IMR-90 (cell line): ENCODE data around the gene PTPRN2. TPM values are rescaled to one million over a fixed set of nuclear protein-coding genes. Genes with fewer than 3 reads are reported as not detected.

Experiments
- ATAC-seq: fragments of 200-7000 bp; cut with Tn5 transposase; 2 replicates; pipeline ENCODE4 v1.9.1; 2020; ENCODE audit warnings: low read depth, mild to moderate bottlenecking, moderate library complexity
- BruUV-seq: library from RNA; stranded (reverse); fragments of 400-500 nt; replicated peaks from 2 replicates; lab custom pipeline; 2021; lab: Mats Ljungman, UMichigan
- CTCF ChIA-PET: fragments of 300-600 bp; formaldehyde crosslinking; extraction: SDS; loops from one replicate; lab custom pipeline; 2021; ENCODE audit warnings: antibody characterized with exemption; lab: Yijun Ruan, JAX
- POLR2A ChIA-PET: fragments of 300-600 bp; sonication (Branson Sonifier 250); formaldehyde crosslinking; loops from one replicate; lab custom pipeline; 2022; ENCODE audit warnings: antibody characterized with exemption; ENCODE audit not compliant: unreplicated experiment; lab: Charles Lee
- DNase-seq: peaks from one replicate; pipeline ENCODE4 v3.0.0; 2013
- H2AFZ ChIP-seq: replicated peaks from 2 replicates; pipeline ENCODE3; 2013; ENCODE audit warnings: low read length, mild to moderate bottlenecking; ENCODE audit not compliant: poor library complexity
- H2AK5ac ChIP-seq: 2 replicates; pipeline ENCODE4 v1.6.1; 2013; ENCODE audit warnings: low read depth, low read length, inconsistent platforms
- H2AK9ac ChIP-seq: replicated peaks from 2 replicates; pipeline ENCODE3; 2013; ENCODE audit warnings: mild to moderate bottlenecking, low read depth, low read length, moderate library complexity; ENCODE audit not compliant: poor library complexity
- H2BK120ac ChIP-seq: 2 replicates; pipeline ENCODE4 v1.6.1; 2013; ENCODE audit warnings: low read depth, low read length, inconsistent platforms
- H2BK15ac ChIP-seq: 3 replicates; pipeline ENCODE4 v1.6.1; 2013; ENCODE audit warnings: low read depth, low read length, inconsistent platforms
- H2BK20ac ChIP-seq: 2 replicates; pipeline ENCODE4 v1.6.1; 2013; ENCODE audit warnings: low read depth, mild to moderate bottlenecking, inconsistent platforms, low read length, moderate library complexity
- H2BK5ac ChIP-seq: 2 replicates; pipeline ENCODE4 v1.6.1; 2013; ENCODE audit warnings: mild to moderate bottlenecking, low read depth, low read length, inconsistent platforms; ENCODE audit not compliant: poor library complexity, severe bottlenecking
- H3K14ac ChIP-seq: replicated peaks from 2 replicates; pipeline ENCODE4 v1.6.1; 2013; ENCODE audit warnings: low read depth, low read length, inconsistent platforms
- H3K18ac ChIP-seq: 2 replicates; pipeline ENCODE4 v1.6.1; 2013; ENCODE audit warnings: low read depth, low read length, control low read depth
- H3K23ac ChIP-seq: 2 replicates; pipeline ENCODE4 v1.6.1; 2013; ENCODE audit warnings: low read depth, low read length, inconsistent platforms
- H3K27ac ChIP-seq: 2 replicates; pipeline ENCODE4 v1.5.1; 2013; ENCODE audit warnings: mild to moderate bottlenecking, control low read depth, low read length; ENCODE audit not compliant: insufficient read depth
- H3K27me3 ChIP-seq: 2 replicates; pipeline ENCODE4 v1.6.1; 2013; ENCODE audit warnings: low read length; ENCODE audit not compliant: control insufficient read depth, insufficient read depth
- H3K36me3 ChIP-seq: 2 replicates; pipeline ENCODE4 v1.6.1; 2013; ENCODE audit warnings: low read length, mixed read lengths; ENCODE audit not compliant: control insufficient read depth, insufficient read depth
- H3K4ac ChIP-seq: 2 replicates; pipeline ENCODE4 v1.6.1; 2013; ENCODE audit warnings: low read depth, low read length, inconsistent platforms
- H3K4me1 ChIP-seq: 2 replicates; pipeline ENCODE4 v1.6.1; 2013; ENCODE audit warnings: low read length, mixed read lengths; ENCODE audit not compliant: control insufficient read depth, insufficient read depth
- H3K4me2 ChIP-seq: 2 replicates; pipeline ENCODE4 v1.6.1; 2013; ENCODE audit warnings: low read depth, mild to moderate bottlenecking, control low read depth, low read length, moderate library complexity
- H3K4me3 ChIP-seq: 2 replicates; pipeline ENCODE4 v1.5.1; 2013; ENCODE audit warnings: low read depth, mild to moderate bottlenecking, control low read depth, low read length, moderate library complexity; ENCODE audit not compliant: insufficient read depth
- H3K56ac ChIP-seq: 2 replicates; pipeline ENCODE4 v1.6.1; 2013; ENCODE audit warnings: low read length, inconsistent platforms; ENCODE audit not compliant: insufficient read depth; ENCODE audit errors: extremely low read depth
- H3K79me1 ChIP-seq, 2 experiments: 2 replicates each; pipeline ENCODE4 v1.6.1; 2013; ENCODE audit warnings: low read length in 2 of 2, inconsistent platforms in 1 of 2, low read depth in 1 of 2
- H3K9ac ChIP-seq: 2 replicates; pipeline ENCODE4 v1.6.1; 2013; ENCODE audit warnings: low read depth, low read length, control low read depth
- H3K9me1 ChIP-seq: 2 replicates; pipeline ENCODE4 v1.6.1; 2013; ENCODE audit warnings: low read length, inconsistent platforms; ENCODE audit not compliant: insufficient read depth
- H3K9me3 ChIP-seq: 2 replicates; pipeline ENCODE4 v1.6.1; 2013; ENCODE audit warnings: low read length; ENCODE audit not compliant: control insufficient read depth, insufficient read depth
- H4K20me1 ChIP-seq: 2 replicates; pipeline ENCODE4 v1.6.1; 2013; ENCODE audit warnings: low read length, inconsistent platforms; ENCODE audit not compliant: insufficient read depth
- H4K5ac ChIP-seq: 2 replicates; pipeline ENCODE4 v1.6.1; 2013; ENCODE audit warnings: mild to moderate bottlenecking, low read depth, low read length, control low read depth
- H4K8ac ChIP-seq, 2 experiments: 2 replicates each; pipeline ENCODE4 v1.6.1; 2013; ENCODE audit warnings: low read depth in 2 of 2, low read length in 2 of 2, control low read depth in 1 of 2, inconsistent platforms in 1 of 2
- H4K91ac ChIP-seq: 2 replicates; pipeline ENCODE4 v1.6.1; 2013; ENCODE audit warnings: low read depth, low read length, inconsistent platforms; ENCODE audit not compliant: insufficient read depth
- BHLHE40 ChIP-seq: fragments of 150-350 bp; IDR thresholded peaks from 2 replicates; pipeline ENCODE4 v1.6.1; 2016; ENCODE audit warnings: mild to moderate bottlenecking, low read depth, low read length
- CEBPB ChIP-seq: IDR thresholded peaks from 2 replicates; pipeline ENCODE4 v1.6.1; 2012; ENCODE audit warnings: low read depth, low read length, improper control_type of control experiment
- CHD1 ChIP-seq: IDR thresholded peaks from 2 replicates; pipeline ENCODE4 v1.6.1; 2012; ENCODE audit warnings: low read depth, low read length, improper control_type of control experiment
- MAFK ChIP-seq: IDR thresholded peaks from 2 replicates; pipeline ENCODE4 v1.6.1; 2012; ENCODE audit warnings: low read depth, low read length, improper control_type of control experiment
- MAZ ChIP-seq: IDR thresholded peaks from 2 replicates; pipeline ENCODE4 v1.6.1; 2012; ENCODE audit warnings: low read depth, mild to moderate bottlenecking, low read length, improper control_type of control experiment, moderate library complexity, borderline replicate concordance
- NFE2L2 ChIP-seq: fragments of 150-350 bp; IDR thresholded peaks from 2 replicates; pipeline ENCODE4 v1.6.1; 2016; ENCODE audit warnings: low read depth, mild to moderate bottlenecking, low read length
- POLR2A ChIP-seq: IDR thresholded peaks from 2 replicates; pipeline ENCODE4 v1.6.1; 2012; ENCODE audit warnings: mild to moderate bottlenecking, low read depth, low read length
- RAD21 ChIP-seq: IDR thresholded peaks from 2 replicates; pipeline ENCODE4 v1.6.1; 2012; ENCODE audit warnings: low read length, improper control_type of control experiment
- RCOR1 ChIP-seq: IDR thresholded peaks from 2 replicates; pipeline ENCODE4 v1.6.1; 2012; ENCODE audit warnings: mild to moderate bottlenecking, low read length, improper control_type of control experiment; ENCODE audit not compliant: insufficient replicate concordance
- RFX5 ChIP-seq: IDR thresholded peaks from 2 replicates; pipeline ENCODE4 v1.8.0; 2012; ENCODE audit warnings: low read depth, mild to moderate bottlenecking, low read length, moderate library complexity
- SMC3 ChIP-seq: fragments of 150-350 bp; IDR thresholded peaks from 2 replicates; pipeline ENCODE4 v1.6.1; 2016; ENCODE audit warnings: low read depth, mild to moderate bottlenecking, antibody characterized with exemption, low read length, moderate library complexity
- WGBS, 2 experiments: methylation state at CpG; one replicate each; pipeline versions ENCODE4 v1.1.5 to v1.1.7; 2013; ENCODE audit warnings: missing lambda C conversion rate in 2 of 2; ENCODE audit not compliant: insufficient read length in 1 of 2; ENCODE audit errors: extremely low coverage in 2 of 2; 5-methylcytosine and 5-hydroxymethylcytosine counted together
- dilution Hi-C: fragments of 300-500 bp; cut with HindIII; formaldehyde crosslinking; loops from one replicate; pipeline ENCODE4 v1.14.3; 2018; ENCODE audit warnings: low sequenced_read_pairs; ENCODE audit not compliant: unreplicated experiment
- in situ Hi-C: fragments of 300-500 bp; cut with MboI; formaldehyde crosslinking; loops from 3 replicates; pipeline ENCODE4 v1.14.3; 2019; ENCODE audit warnings: low sequenced_read_pairs, inconsistent platforms, mixed read lengths
- intact Hi-C: fragments of 100-400 bp; cut with micrococcal nuclease; formaldehyde crosslinking; loops from 2 replicates; pipeline ENCODE4 v1.10.0; 2022
- polyA plus RNA-seq, 3 experiments: library from polyadenylated mRNA; depleted of rRNA; stranded (reverse); fragments of >200 nt; gene quantifications; 2 replicates each; pipeline ENCODE4 v1.2.3, GENCODE V29; 2012; ENCODE audit warnings: low replicate concordance in 1 of 3
- total RNA-seq: library from RNA; depleted of rRNA; stranded (reverse); fragments of >200 nt; gene quantifications from 2 replicates; pipeline ENCODE4 v1.2.3, GENCODE V29; 2012
- TF ChIP-seq, protein P1 (sequence below): fragments of 150-350 bp; IDR thresholded peaks from 2 replicates; pipeline ENCODE4 v1.6.1; 2016; ENCODE audit warnings: low read depth, mild to moderate bottlenecking, low read length, moderate library complexity, borderline replicate concordance
- TF ChIP-seq, protein P2 (sequence below): fragments of 150-350 bp; IDR thresholded peaks from 2 replicates; pipeline ENCODE4 v1.6.1; 2017; ENCODE audit warnings: mild to moderate bottlenecking, antibody characterized with exemption, low read length, low read depth

Gene PTPRN2
- total and polyA plus RNA-seq, 2 of the 4 experiments (the other 2 are of a cell fraction) = 0.03 TPM; not detected in 1

- no TSS peak for BruUV-seq
- H2AK5ac ChIP-seq = no peak overlapping the region
- DNase-seq (no peak), ATAC-seq (no peak)
- H2AK9ac ChIP-seq = no peak overlapping the region
- no peak overlapping the region for H3K56ac ChIP-seq
- H4K5ac ChIP-seq = no peak overlapping the region
- intact Hi-C loops (no loop called here), dilution Hi-C loops (no loop called here), in situ Hi-C loops (no loop called here)
- H3K4me3 ChIP-seq = no peak overlapping the region
- H3K23ac ChIP-seq = no peak overlapping the region
- no peak overlapping the region for H4K8ac ChIP-seq
- POLR2A ChIA-PET = no interaction called here
- H2BK15ac ChIP-seq = no peak overlapping the region
- H2BK5ac ChIP-seq = no peak overlapping the region
- no peak overlapping the region for H3K27ac ChIP-seq
- H2BK120ac ChIP-seq = no peak overlapping the region
- no peak overlapping the region for H2AFZ ChIP-seq
- H3K18ac ChIP-seq = no peak overlapping the region
- H3K9ac ChIP-seq = no peak overlapping the region
- no peaks in the 10 kb centered on the region for H3K79me1 ChIP-seq
- H2BK20ac ChIP-seq = no peak overlapping the region
- no peaks in the 10 kb centered on the region for H3K9me1 ChIP-seq
- TF ChIP-seq RAD21 (no peak), MAFK (no peak), CEBPB (no peak), RFX5 (no peak), NFE2L2 (no peak), SMC3 (no peak), BHLHE40 (no peak), CHD1 (no peak), MAZ (no peak), RCOR1 (no peak), POLR2A (no peak)
- TF ChIP-seq, protein P1, sequence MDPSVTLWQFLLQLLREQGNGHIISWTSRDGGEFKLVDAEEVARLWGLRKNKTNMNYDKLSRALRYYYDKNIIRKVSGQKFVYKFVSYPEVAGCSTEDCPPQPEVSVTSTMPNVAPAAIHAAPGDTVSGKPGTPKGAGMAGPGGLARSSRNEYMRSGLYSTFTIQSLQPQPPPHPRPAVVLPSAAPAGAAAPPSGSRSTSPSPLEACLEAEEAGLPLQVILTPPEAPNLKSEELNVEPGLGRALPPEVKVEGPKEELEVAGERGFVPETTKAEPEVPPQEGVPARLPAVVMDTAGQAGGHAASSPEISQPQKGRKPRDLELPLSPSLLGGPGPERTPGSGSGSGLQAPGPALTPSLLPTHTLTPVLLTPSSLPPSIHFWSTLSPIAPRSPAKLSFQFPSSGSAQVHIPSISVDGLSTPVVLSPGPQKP = no peak
- TF ChIP-seq, protein P2, sequence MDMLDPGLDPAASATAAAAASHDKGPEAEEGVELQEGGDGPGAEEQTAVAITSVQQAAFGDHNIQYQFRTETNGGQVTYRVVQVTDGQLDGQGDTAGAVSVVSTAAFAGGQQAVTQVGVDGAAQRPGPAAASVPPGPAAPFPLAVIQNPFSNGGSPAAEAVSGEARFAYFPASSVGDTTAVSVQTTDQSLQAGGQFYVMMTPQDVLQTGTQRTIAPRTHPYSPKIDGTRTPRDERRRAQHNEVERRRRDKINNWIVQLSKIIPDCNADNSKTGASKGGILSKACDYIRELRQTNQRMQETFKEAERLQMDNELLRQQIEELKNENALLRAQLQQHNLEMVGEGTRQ = no peak
- no peaks in the 10 kb centered on the region for H3K4me1 ChIP-seq
- no CpG with 5 or more reads among the region's 5 CpGs for WGBS, 2 experiments
- no peak overlapping the region for H3K14ac ChIP-seq
- no peaks in the 10 kb centered on the region for H3K27me3 ChIP-seq
- peaks cover 61% of the 10 kb centered on the region for H3K9me3 ChIP-seq
- no peaks in the 10 kb centered on the region for H4K20me1 ChIP-seq
- no peak overlapping the region for H3K4ac ChIP-seq
- no peak overlapping the region for H4K91ac ChIP-seq
- CTCF ChIA-PET = no interaction called here
- no peaks in the 10 kb centered on the region for H3K36me3 ChIP-seq
- no peak overlapping the region for H3K4me2 ChIP-seq
Measured at GRCh38 chr7:158416283-158416933, 171.2 kb downstream of the PTPRN2 start.
